ENCODE measurements around the gene MLLT6. TPM values are rescaled to one million over a fixed set of nuclear protein-coding genes. Genes with fewer than 3 reads are reported as not detected.

MLLT6 gene
- total and polyA plus RNA-seq, 2 of the 13 experiments (the other 11 are each of a cell fraction or from before 2014, with no cell fraction given): 50.7 to 69.5 TPM

- no peaks in the 10 kb centered on the region; a peak in 1 of 5 replicates for H3K27me3 ChIP-seq (ENCODE audit: control insufficient read depth in 1 of 2, insufficient read depth in 2 of 2, low read length in 2 of 2)
- POLR2A ChIA-PET: interaction anchor here (0.7 to 4.4 kb wide), 13 partner anchors 13 to 290 kb away, joined by 3 to 57 read pairs (median 4); partner anchors contain the start of genes CISD3, CWC25, LASP1 and MLLT6
- DNase-seq (ENCODE audit: low spot score) (no peak), FAIRE-seq (no peak), ATAC-seq (no peak)
- peaks cover 37% of the 10 kb centered on the region for H3K4me1 ChIP-seq (ENCODE audit: insufficient read depth, low read length)
- H3K4me2 ChIP-seq (ENCODE audit: low read depth, low read length): peak overlapping the region; percentile 91
- intact Hi-C loops (cut with micrococcal nuclease; ENCODE audit: unreplicated experiment): loop anchor here (5.0 kb wide), 2 partner anchors 116 to 1356 kb away; no protein-coding TSS in a partner anchor
- H3K9ac ChIP-seq (ENCODE audit: insufficient read depth, low read depth, low read length): peak overlapping the region; percentile 68
- BruUV-seq (replicated peaks): no TSS peak
- in situ Hi-C loops (cut with HindIII; ENCODE audit: extremely low pct_ligation_motif_present, low pct_unique_long_range_greater_than_20kb): loop anchor here (25.0 kb wide), 1 partner anchor 411 kb away; the partner anchor contains the start of genes ARL5C and PLXDC1
- H2AFZ ChIP-seq (ENCODE audit: low read length): peak overlapping the region; percentile 57
- WGBS (ENCODE audit: low lambda C conversion rate): under 1% methylated on average over 10 of the region's 10 CpGs
- H3K9me3 ChIP-seq (ENCODE audit: low read length): no peaks in the 10 kb centered on the region
- H3K36me3 ChIP-seq (replicated peaks in 1 of 2; ENCODE audit: control insufficient read depth in 1 of 2, insufficient read depth in 2 of 2, low read length in 2 of 2): peaks cover 7 to 15% of the 10 kb centered on the region in 2 experiments
- H3K27ac ChIP-seq (ENCODE audit: extremely low read length, insufficient read depth, low read length): peak overlapping the region; percentile 68
- no peaks in the 10 kb centered on the region for H4K20me1 ChIP-seq (ENCODE audit: insufficient read depth, low read length)
- H3K4me3 ChIP-seq (replicated peaks in 1 of 3; ENCODE audit: insufficient read depth in 1 of 3, low read depth in 2 of 3, low read length in 3 of 3): peak overlapping the region; percentile 82 to 93 (median 84)
- CTCF ChIA-PET (ENCODE audit: low intra/inter-chr PET ratio, low total read pairs): no interaction called here
- peaks cover 30% of the 10 kb centered on the region for H3K79me2 ChIP-seq (ENCODE audit: insufficient read depth, low read length)
- TF ChIP-seq ZNF512B (CRISPR knock-in tag; IDR thresholded peaks at IDR 0.05; ENCODE audit: borderline replicate concordance): 0 out of 2 replicates have a peak, but pooled peaks have one; percentile 3
- no peak for TF ChIP-seq ZBTB1 (CRISPR knock-in tag; IDR thresholded peaks at IDR 0.05; ENCODE audit: borderline replicate concordance)
- no peak for TF ChIP-seq ZNF3 (CRISPR knock-in tag; IDR thresholded peaks at IDR 0.05)
- no peak for TF ChIP-seq CREB1 (IDR thresholded peaks at IDR 0.05)
- no peak; the same call in 1 of the 2 replicates for TF ChIP-seq CREB1 (CRISPR knock-in tag; IDR thresholded peaks at IDR 0.05)
- TF ChIP-seq ZNF605 (CRISPR knock-in tag; IDR thresholded peaks at IDR 0.05): no peak
- TF ChIP-seq SP5 (CRISPR knock-in tag; IDR thresholded peaks at IDR 0.05; ENCODE audit: borderline replicate concordance, low read depth): 0 out of 2 replicates have a peak, but pooled peaks have one; percentile 6
- no peak for TF ChIP-seq RBM39 (IDR thresholded peaks at IDR 0.05; ENCODE audit: low read depth, low read length, poor library complexity, severe bottlenecking)
- TF ChIP-seq AKNA (CRISPR knock-in tag; IDR thresholded peaks at IDR 0.05; ENCODE audit: borderline replicate concordance): no peak
- no peak for TF ChIP-seq RAD51 (IDR thresholded peaks at IDR 0.05; ENCODE audit: borderline replicate concordance)
- TF ChIP-seq AGO1 (IDR thresholded peaks at IDR 0.05; ENCODE audit: low read depth, low read length, poor library complexity, severe bottlenecking): no peak
- TF ChIP-seq XBP1 (CRISPR knock-in tag; IDR thresholded peaks at IDR 0.05): no peak
- TF ChIP-seq ZBTB44 (CRISPR knock-in tag; IDR thresholded peaks at IDR 0.05): no peak
- TF ChIP-seq ZNF256 (CRISPR knock-in tag; conservative IDR thresholded peaks at IDR 0.05): no peak
- no peak; the same call in 1 of the 2 replicates for TF ChIP-seq ZSCAN30 (CRISPR knock-in tag; IDR thresholded peaks at IDR 0.05)
Observed at GRCh38 chr17:38751144-38751807, 46.2 kb downstream of the MLLT6 start.

All from HepG2 (cell line).